HG03095 (cell line): ENCODE results near the gene ZBTB14.

Experiments
- ATAC-seq: cut with Tn5 transposase; IDR thresholded peaks from one replicate; pipeline ENCODE4 v1.9.1; 2021; ENCODE audit warnings: moderate library complexity; ENCODE audit not compliant: unreplicated experiment

Gene ZBTB14

GRCh38 chr18:5294113-5294456 lies 1.4 kb downstream of the ZBTB14 start:
- no peak for ATAC-seq

GRCh38 chr18:5288517-5288935 lies 7.0 kb downstream of the ZBTB14 start:
- no peak for ATAC-seq

- ATAC-seq: no peak
Observed at GRCh38 chr18:5287854-5288253, 7.7 kb downstream of the ZBTB14 start.

- no peak for ATAC-seq
Observed at GRCh38 chr18:5286525-5286924, 9.0 kb downstream of the ZBTB14 start.

GRCh38 chr18:5285326-5285725 lies 10.2 kb downstream of the ZBTB14 start:
- ATAC-seq: no peak

GRCh38 chr18:5284808-5285207 lies 10.7 kb downstream of the ZBTB14 start:
- no peak for ATAC-seq

GRCh38 chr18:5282770-5283169 lies 12.8 kb downstream of the ZBTB14 start:
- no peak for ATAC-seq

- ATAC-seq: no peak
Observed at GRCh38 chr18:5276947-5277346, 18.6 kb downstream of the ZBTB14 start.

- no peak for ATAC-seq
Observed at GRCh38 chr18:5275872-5276271, 19.7 kb downstream of the ZBTB14 start.

GRCh38 chr18:5268874-5269273 lies 26.7 kb downstream of the ZBTB14 start:
- no peak for ATAC-seq

GRCh38 chr18:5266721-5267120 lies 28.8 kb downstream of the ZBTB14 start:
- ATAC-seq: no peak

GRCh38 chr18:5253910-5254309 lies 41.6 kb downstream of the ZBTB14 start:
- ATAC-seq: no peak

GRCh38 chr18:5251117-5251516 lies 44.4 kb downstream of the ZBTB14 start:
- ATAC-seq: no peak

GRCh38 chr18:5250603-5251002 lies 44.9 kb downstream of the ZBTB14 start:
- ATAC-seq: no peak

- ATAC-seq: no peak
Observed at GRCh38 chr18:5244941-5245340, 50.6 kb downstream of the ZBTB14 start.

- no peak for ATAC-seq
Observed at GRCh38 chr18:5239447-5239846, 56.1 kb downstream of the ZBTB14 start.
